GM19438 (cell line): ENCODE measurements around the gene MICALL1.
A peak's percentile ranks its signal among the peaks of the same experiment; 100 is the strongest.
"Not testable (repeated sequence)": the region's sequence is repeated elsewhere in the genome, so short reads cannot be mapped to it uniquely, and the experiment has no call there.

Experiments
- ATAC-seq: cut with Tn5 transposase; IDR thresholded peaks from one replicate; pipeline ENCODE4 v1.9.1; 2021; ENCODE audit warnings: low read depth; ENCODE audit not compliant: unreplicated experiment

MICALL1 gene

GRCh38 chr22:37926771-37927636, 20.9 kb downstream of the MICALL1 start:
- ATAC-seq: no peak

DNA sequence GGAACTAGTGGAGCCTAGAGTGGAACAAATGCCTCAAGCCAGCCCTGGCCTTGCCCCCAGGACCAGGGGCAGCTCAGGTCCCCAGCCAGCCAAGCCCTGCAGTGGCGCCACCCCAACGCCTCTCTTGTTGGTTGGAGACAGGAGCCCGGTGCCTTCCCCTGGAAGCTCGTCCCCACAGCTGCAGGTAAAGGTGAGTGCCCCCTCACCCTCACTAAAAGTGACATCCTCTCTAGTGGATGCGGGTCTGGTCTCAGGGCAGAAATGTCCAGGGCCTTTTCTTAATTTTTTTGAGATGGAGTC, 21.5 kb downstream of the MICALL1 start:
- no peak for ATAC-seq

DNA sequence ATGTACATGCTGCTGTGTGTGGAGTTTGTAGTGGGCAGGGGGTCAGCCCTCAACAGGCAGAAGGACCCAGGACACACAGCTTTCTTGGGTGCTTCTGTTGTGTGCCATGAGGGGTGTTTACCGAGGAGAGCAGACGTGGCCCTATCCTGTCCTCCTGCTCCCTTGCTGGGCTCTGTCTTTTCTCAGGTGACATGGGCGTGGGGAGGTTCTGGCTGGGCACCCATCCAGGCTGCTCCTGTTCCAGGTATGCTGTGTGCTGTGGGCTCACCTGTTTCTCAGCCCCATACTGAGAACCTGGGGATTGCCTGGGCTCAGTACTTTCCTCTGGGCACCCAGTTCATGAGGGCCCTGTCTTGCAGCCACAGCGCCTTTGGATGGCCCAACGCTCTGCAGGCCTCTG, 23.3 kb downstream of the MICALL1 start:
- no peak for ATAC-seq

- ATAC-seq: no peak
Observed at GRCh38 chr22:37930270-37930951, 24.3 kb downstream of the MICALL1 start.

DNA sequence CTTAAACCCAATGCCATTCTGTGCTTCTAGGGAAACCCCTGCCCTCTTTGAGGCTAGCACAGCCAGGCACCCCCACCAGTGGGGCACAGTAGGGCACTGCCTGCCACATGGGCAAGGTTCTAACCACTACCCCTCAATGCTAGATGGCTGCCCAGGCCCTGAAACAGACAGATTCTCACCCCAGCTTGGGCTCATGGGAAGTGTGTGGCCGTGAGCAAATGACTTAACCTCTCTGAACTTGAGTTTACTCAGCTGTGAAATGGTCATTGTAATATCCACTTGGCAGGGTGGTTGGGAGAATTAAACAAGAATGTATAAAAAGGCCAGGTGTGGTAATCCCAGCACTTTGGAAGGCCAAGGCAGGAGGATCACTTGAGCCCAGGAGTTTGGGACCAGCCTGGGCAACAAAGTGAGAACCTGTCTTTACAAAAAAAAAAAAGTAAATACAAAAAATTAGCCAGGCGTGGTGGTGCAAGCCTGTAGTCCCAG, 24.9 kb downstream of the MICALL1 start:
- ATAC-seq: no peak

GRCh38 chr22:37931893-37932389, 25.8 kb downstream of the MICALL1 start:
- no peak for ATAC-seq

GRCh38 chr22:37932401-37932800, 26.3 kb downstream of the MICALL1 start:
- no peak for ATAC-seq

- ATAC-seq: no peak
Observed at GRCh38 chr22:37932821-37933578, 26.9 kb downstream of the MICALL1 start.

GRCh38 chr22:37933711-37934376, 27.7 kb downstream of the MICALL1 start:
- ATAC-seq: peak; percentile 73

DNA sequence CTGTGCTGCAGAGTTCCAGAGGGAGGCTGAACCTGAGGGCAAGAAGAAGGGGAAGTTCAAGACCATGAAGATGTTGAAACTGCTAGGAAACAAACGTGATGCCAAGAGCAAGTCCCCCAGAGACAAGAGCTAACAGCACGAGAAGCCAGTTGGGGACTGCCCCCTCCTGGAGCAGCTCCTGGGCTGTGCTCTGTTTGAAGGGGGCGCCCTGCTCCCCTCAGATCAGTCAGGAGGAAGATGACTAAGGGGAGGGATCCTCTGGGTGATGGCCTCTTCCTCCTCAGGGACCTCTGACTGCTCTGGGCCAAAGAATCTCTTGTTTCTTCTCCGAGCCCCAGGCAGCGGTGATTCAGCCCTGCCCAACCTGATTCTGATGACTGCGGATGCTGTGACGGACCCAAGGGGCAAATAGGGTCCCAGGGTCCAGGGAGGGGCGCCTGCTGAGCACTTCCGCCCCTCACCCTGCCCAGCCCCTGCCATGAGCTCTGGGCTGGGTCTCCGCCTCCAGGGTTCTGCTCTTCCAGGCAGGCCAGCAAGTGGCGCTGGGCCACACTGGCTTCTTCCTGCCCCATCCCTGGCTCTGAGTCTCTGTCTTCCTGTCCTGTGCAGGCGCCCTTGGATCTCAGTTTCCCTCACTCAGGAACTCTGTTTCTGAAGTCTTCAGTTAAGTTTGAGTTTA, 34.7 kb downstream of the MICALL1 start:
- no peak for ATAC-seq

- ATAC-seq: no peak
Observed at GRCh38 chr22:37942133-37942532, 36.0 kb downstream of the MICALL1 start.

GRCh38 chr22:37943136-37943824, 37.2 kb downstream of the MICALL1 start:
- no peak for ATAC-seq

DNA sequence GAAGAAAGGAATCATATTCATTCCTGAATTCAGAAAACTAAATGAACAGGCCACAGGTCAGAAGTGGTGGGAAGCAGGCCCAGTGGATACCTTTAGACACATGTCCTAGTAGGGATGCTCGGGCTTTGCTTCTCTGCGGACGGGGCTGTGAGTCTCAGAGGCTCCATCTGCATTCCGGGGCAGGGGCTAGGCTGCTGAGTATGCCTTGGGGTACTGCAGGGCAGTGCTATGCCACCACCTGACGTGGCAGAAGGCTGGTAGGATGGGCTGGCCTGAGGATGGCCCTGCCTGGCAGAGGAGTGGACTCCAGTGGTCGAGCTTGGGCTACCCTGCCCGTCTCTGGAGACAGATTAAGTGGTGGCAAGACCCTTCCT, 37.7 kb downstream of the MICALL1 start:
- no peak for ATAC-seq

DNA sequence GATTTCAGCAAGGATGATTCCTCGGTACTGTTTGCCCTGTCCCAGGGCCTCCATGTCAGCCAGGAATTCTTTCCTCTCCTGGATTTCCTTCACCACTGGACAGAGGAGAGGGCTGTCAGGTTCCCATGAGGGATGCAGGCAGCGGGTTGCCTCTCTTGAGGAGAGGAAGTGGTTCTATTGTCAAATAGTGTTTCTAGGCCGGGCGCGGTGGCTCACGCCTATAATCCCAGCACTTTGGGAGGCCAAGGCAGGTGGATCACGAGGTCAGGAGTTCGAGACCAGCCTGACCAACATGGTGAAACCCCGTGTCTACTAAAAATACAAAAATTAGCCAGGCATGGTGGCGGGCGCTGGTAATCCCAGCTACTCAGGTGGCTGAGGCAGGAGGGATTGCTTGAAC, 38.3 kb downstream of the MICALL1 start:
- not testable (repeated sequence) for ATAC-seq

DNA sequence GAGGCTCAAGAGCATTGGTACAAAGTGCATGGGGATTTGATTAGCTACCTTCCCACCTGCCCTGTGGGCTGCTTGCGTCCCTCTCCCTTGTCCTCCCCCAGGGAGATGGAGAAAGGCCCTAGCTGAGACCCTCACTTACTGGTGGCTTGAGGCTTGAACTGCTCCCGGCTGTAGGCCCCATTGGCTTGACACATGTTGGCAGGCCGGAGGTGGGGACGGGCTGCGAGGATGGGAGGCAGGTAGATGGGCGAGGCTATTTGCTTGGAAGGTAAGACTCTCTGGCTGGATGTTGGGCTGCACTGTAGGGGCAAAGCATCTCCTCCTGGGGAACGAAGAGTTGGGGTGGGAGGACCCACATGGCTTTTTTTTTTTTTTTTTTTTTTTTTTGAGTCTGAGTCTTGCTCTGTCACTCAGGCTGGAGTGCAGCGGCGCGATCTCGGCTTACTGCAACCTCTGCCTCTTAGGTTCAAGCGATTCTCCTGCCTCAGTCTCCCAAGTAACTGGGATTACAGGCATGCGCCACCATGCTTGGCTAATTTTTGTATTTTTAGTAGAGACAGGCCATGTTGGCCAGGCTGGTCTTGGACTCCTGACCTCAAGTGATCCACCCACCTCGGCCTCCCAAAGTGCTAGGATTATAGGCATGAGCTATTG, 41.2 kb downstream of the MICALL1 start:
- not testable (repeated sequence) for ATAC-seq

- ATAC-seq: no peak
Observed at GRCh38 chr22:37951305-37951704, 45.2 kb downstream of the MICALL1 start.

DNA sequence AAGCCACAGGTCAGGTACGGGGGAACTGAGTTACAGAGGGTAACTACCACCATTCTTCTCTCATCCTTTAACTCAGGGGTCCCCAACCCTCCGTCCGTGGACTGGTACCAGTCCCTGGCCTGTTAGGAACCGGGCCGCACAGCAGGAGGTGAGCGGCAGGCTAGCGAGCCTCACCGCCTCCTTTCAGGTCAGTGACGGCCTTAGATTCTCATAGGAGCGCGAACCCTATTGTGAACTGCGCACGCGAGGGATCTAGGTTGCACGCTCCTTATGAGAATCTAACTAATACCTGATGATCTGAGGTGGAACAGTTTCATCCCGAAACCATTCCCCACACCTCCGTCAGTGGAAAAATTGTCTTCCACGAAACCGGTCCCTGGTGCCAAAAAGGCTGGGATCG, 46.5 kb downstream of the MICALL1 start:
- ATAC-seq: not testable (repeated sequence)

- ATAC-seq: no peak
Observed at GRCh38 chr22:37953062-37953436, 47.0 kb downstream of the MICALL1 start.
